MM.1S (cell line): ENCODE measurements around the gene CD300LB.
"Not testable (repeated sequence)": the region's sequence is repeated elsewhere in the genome, so short reads cannot be mapped to it uniquely, and the experiment has no call there.

Experiments used
- DNase-seq: peaks from one replicate; pipeline ENCODE4 v3.0.0-alpha.2; 2015
- H2AFZ ChIP-seq: fragments of 300-600 bp; sonication (generic); 2 replicates; pipeline ENCODE4 v1.6.0; 2016; ENCODE audit warnings: antibody characterized with exemption, low read length
- H3F3A ChIP-seq: fragments of 300-600 bp; sonication (generic); 2 replicates; pipeline ENCODE4 v1.6.1; 2016; ENCODE audit warnings: mild to moderate bottlenecking, antibody characterized with exemption, low read length, moderate library complexity, mixed read lengths; ENCODE audit not compliant: insufficient read depth
- H3K27ac ChIP-seq: fragments of 300-600 bp; sonication (generic); 2 replicates; pipeline ENCODE4 v1.5.1; 2016; ENCODE audit warnings: mild to moderate bottlenecking, low read length
- H3K27me3 ChIP-seq: fragments of 300-600 bp; sonication (generic); replicated peaks from 2 replicates; pipeline ENCODE4 v1.6.0; 2016; ENCODE audit warnings: low read length; ENCODE audit not compliant: insufficient read depth
- H3K36me3 ChIP-seq: fragments of 300-600 bp; sonication (generic); replicated peaks from 2 replicates; pipeline ENCODE4 v1.6.1; 2016; ENCODE audit warnings: mild to moderate bottlenecking, low read length, mixed read lengths; ENCODE audit not compliant: insufficient read depth
- H3K4me1 ChIP-seq: fragments of 300-600 bp; sonication (generic); 2 replicates; pipeline ENCODE4 v1.6.1; 2016; ENCODE audit warnings: low read length, mixed read lengths
- H3K4me2 ChIP-seq: fragments of 300-600 bp; sonication (generic); 2 replicates; pipeline ENCODE4 v1.6.0; 2016; ENCODE audit warnings: low read depth, low read length
- H3K4me3 ChIP-seq: fragments of 300-600 bp; sonication (generic); 2 replicates; pipeline ENCODE4 v1.5.1; 2016; ENCODE audit warnings: low read length, mixed read lengths
- H3K79me2 ChIP-seq: fragments of 300-600 bp; sonication (generic); 2 replicates; pipeline ENCODE4 v1.6.1; 2016; ENCODE audit warnings: mixed run types, low read length, mixed read lengths
- H3K9ac ChIP-seq: fragments of 300-600 bp; sonication (generic); 2 replicates; pipeline ENCODE4 v1.6.1; 2016; ENCODE audit warnings: low read length, mixed read lengths
- H3K9me2 ChIP-seq: fragments of 300-600 bp; sonication (generic); replicated peaks from 2 replicates; pipeline ENCODE4 v1.6.1; 2016; ENCODE audit warnings: mild to moderate bottlenecking, low read length, mixed read lengths; ENCODE audit not compliant: insufficient read depth
- H3K9me3 ChIP-seq: fragments of 300-600 bp; sonication (generic); replicated peaks from 2 replicates; pipeline ENCODE4 v1.6.1; 2016; ENCODE audit warnings: mild to moderate bottlenecking, low read length, mixed read lengths; ENCODE audit not compliant: insufficient read depth
- H4K20me1 ChIP-seq: fragments of 300-600 bp; sonication (generic); 2 replicates; pipeline ENCODE4 v1.6.1; 2016; ENCODE audit warnings: mild to moderate bottlenecking, low read length, moderate library complexity, mixed read lengths; ENCODE audit not compliant: insufficient read depth
- CTCF ChIP-seq: fragments of 300-600 bp; sonication (generic); IDR thresholded peaks from 2 replicates; pipeline ENCODE4 v1.5.1; 2016; ENCODE audit warnings: antibody characterized with exemption, low read length, mixed read lengths
- EZH2 ChIP-seq: fragments of 300-600 bp; sonication (generic); optimal IDR thresholded peaks from 2 replicates; pipeline ENCODE3; 2017; ENCODE audit warnings: low read depth, mild to moderate bottlenecking, antibody characterized with exemption, low read length, mixed read lengths
- EZH2phosphoT487 ChIP-seq: fragments of 300-600 bp; sonication (generic); IDR thresholded peaks from 2 replicates; pipeline ENCODE4 v1.6.1; 2018; ENCODE audit warnings: antibody characterized with exemption, low read length

CD300LB gene

DNA sequence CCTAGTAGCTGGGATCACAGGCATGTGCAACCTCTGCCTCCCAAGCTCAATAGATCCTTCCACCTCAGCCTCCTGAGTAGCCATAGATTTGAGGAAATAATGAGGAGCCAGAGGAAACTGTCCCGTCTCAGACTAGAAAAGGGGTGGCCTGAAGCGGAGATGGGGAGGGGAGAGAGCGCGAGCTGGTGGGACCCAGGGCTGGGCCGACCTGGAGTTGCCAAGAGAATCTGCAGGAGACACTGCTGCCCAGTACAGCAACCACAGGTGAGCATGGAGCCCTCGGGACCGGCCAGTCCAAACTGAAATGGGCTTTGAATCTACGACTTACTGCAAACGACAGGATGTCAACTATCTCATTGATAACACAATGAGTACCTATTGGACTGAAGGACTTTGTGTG lies 40.6 kb downstream of the CD300LB start:
- Histone ChIP-seq H4K20me1 (no peaks in the 10 kb centered on the region), H3K4me3 (no peak overlapping the region), H3K9ac (no peak overlapping the region), H3K36me3 (no peaks in the 10 kb centered on the region), H3K9me2 (no peaks in the 10 kb centered on the region), H3F3A (no peaks in the 10 kb centered on the region), H3K4me1 (no peaks in the 10 kb centered on the region), H3K4me2 (no peak overlapping the region), H2AFZ (no peak overlapping the region), H3K27me3 (peaks cover 19% of the 10 kb centered on the region), H3K9me3 (no peaks in the 10 kb centered on the region), H3K79me2 (no peaks in the 10 kb centered on the region), H3K27ac (no peak overlapping the region)
- no peak for DNase-seq
- no peak for TF ChIP-seq EZH2phosphoT487
- TF ChIP-seq EZH2, result no peak
- no peak for TF ChIP-seq CTCF

DNA sequence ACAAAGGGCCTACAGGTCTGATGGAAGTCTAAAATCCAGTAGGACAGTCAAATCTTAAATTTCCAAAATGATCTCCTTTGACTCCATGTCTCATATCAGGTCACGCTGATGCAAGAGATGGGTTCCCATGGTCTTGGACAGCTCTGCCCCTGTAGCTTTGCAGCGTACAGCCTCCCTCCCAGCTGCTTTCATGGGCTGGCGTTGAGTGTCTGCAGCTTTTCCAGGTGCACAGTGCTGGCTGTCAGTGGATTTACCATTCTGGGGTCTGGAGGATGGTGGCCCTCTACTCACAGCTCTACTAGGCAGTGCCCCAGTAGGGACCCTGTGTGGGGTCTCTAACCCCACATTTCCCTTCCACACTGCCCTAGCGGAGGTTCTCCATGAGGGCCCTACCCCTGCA lies 43.0 kb downstream of the CD300LB start:
- H3K9ac ChIP-seq, H3K36me3 ChIP-seq, DNase-seq, H3K9me2 ChIP-seq, H3K27ac ChIP-seq, H3K4me1 ChIP-seq, H2AFZ ChIP-seq, H3K79me2 ChIP-seq, H3K9me3 ChIP-seq, H3K4me3 ChIP-seq, H3F3A ChIP-seq, H4K20me1 ChIP-seq, H3K4me2 ChIP-seq: not testable (repeated sequence)
- H3K27me3 ChIP-seq, result peaks cover 14% of the 10 kb centered on the region; the same call in 1 of the 2 replicates

- Histone ChIP-seq H3K4me2 (no peak overlapping the region), H3K9me3 (no peaks in the 10 kb centered on the region), H4K20me1 (no peaks in the 10 kb centered on the region), H3K36me3 (no peaks in the 10 kb centered on the region), H3K4me3 (no peak overlapping the region), H3F3A (no peaks in the 10 kb centered on the region), H3K79me2 (no peaks in the 10 kb centered on the region), H3K9me2 (no peaks in the 10 kb centered on the region), H3K27ac (no peak overlapping the region), H3K27me3 (peaks cover 11% of the 10 kb centered on the region; the same call in 1 of the 2 replicates), H3K4me1 (no peaks in the 10 kb centered on the region), H3K9ac (no peak overlapping the region), H2AFZ (no peak overlapping the region)
- no peak for TF ChIP-seq CTCF
- TF ChIP-seq EZH2phosphoT487, result no peak
- TF ChIP-seq EZH2, result no peak
- DNase-seq, result no peak
Observed at GRCh38 chr17:74485841-74486240, 45.4 kb downstream of the CD300LB start.

GRCh38 chr17:74485022-74485743 lies 46.1 kb downstream of the CD300LB start:
- no peaks in the 10 kb centered on the region for H3K79me2 ChIP-seq
- H3K4me3 ChIP-seq, result no peak overlapping the region
- peaks cover 6% of the 10 kb centered on the region; the same call in 1 of the 2 replicates for H3K27me3 ChIP-seq
- no peak for TF ChIP-seq EZH2
- no peak for TF ChIP-seq EZH2phosphoT487
- no peak for TF ChIP-seq CTCF
- H3K9ac ChIP-seq, result no peak overlapping the region
- H3K4me1 ChIP-seq, result no peaks in the 10 kb centered on the region
- no peaks in the 10 kb centered on the region for H3K36me3 ChIP-seq
- H3F3A ChIP-seq, result no peaks in the 10 kb centered on the region
- no peaks in the 10 kb centered on the region for H4K20me1 ChIP-seq
- no peaks in the 10 kb centered on the region for H3K9me3 ChIP-seq
- H3K9me2 ChIP-seq, result no peaks in the 10 kb centered on the region
- no peak for DNase-seq
- no peak overlapping the region for H2AFZ ChIP-seq
- no peak overlapping the region for H3K27ac ChIP-seq
- no peak overlapping the region for H3K4me2 ChIP-seq
